ENCODE data around the gene CASS4.

- TF ChIP-seq CTCF (conservative IDR thresholded peaks at IDR 0.05 in 1 of 2, IDR thresholded peaks at IDR 0.05 in 1 of 2; ENCODE audit: extremely low read depth in 1 of 2, insufficient read depth in 1 of 2, low read depth in 1 of 2, low read length in 2 of 2): no peak
- no peak for TF ChIP-seq EZH2 (IDR thresholded peaks at IDR 0.05; ENCODE audit: borderline replicate concordance, low read length)
These were observed 22.3 kb upstream of the CASS4 start for GRCh38 chr20:56389807-56390206.

Data from mammary epithelial cell (primary cell).